ENCODE results near the gene PDCD7.
"Not testable (repeated sequence)": the region's sequence is repeated elsewhere in the genome, so short reads cannot be mapped to it uniquely, and the experiment has no call there.

PDCD7 gene

GRCh38 chr15:65133548-65134200, at the start of gene PDCD7:
Gene PDCD7 (minus strand): TSS chr15:65133808. CDS start chr15:65133781, 27 bp downstream.
- H3K4me2 ChIP-seq (ENCODE audit: low read depth, low read length, poor library complexity, severe bottlenecking): peak within 1 kb of the TSS; percentile 98
- peak within 1 kb of the TSS; percentile 83 for H3K4me3 ChIP-seq (ENCODE audit: low read length, poor library complexity, severe bottlenecking)
- peaks cover 48% of the 10 kb centered on the region for H3K79me2 ChIP-seq (ENCODE audit: insufficient read depth, low read length)
- no peaks in the 10 kb centered on the region for H3K9me2 ChIP-seq (replicated peaks; ENCODE audit: low read depth, low read length)
- H4K20me1 ChIP-seq (ENCODE audit: insufficient read depth, low read length, poor library complexity, severe bottlenecking): peaks cover 21% of the 10 kb centered on the region
- TF ChIP-seq CTCF (conservative IDR thresholded peaks at IDR 0.05; ENCODE audit: low read length): no peak
- no peak for TF ChIP-seq EZH2phosphoT487 (IDR thresholded peaks at IDR 0.05; ENCODE audit: borderline replicate concordance)
- H2AFZ ChIP-seq (ENCODE audit: low read length): peak within 1 kb of the TSS; percentile 94
- H3K9ac ChIP-seq (ENCODE audit: low read depth, low read length, poor library complexity, severe bottlenecking): peak within 1 kb of the TSS; percentile 92
- no peaks in the 10 kb centered on the region for H3K9me3 ChIP-seq (ENCODE audit: insufficient read depth, low read depth, low read length)
- H3K4me1 ChIP-seq (ENCODE audit: insufficient read depth, low read length, poor library complexity, severe bottlenecking): peaks cover 18% of the 10 kb centered on the region
- H3F3A ChIP-seq (ENCODE audit: low read depth): no peaks in the 10 kb centered on the region
- peaks cover 11% of the 10 kb centered on the region; the same call in 1 of the 2 replicates for H3K36me3 ChIP-seq (ENCODE audit: insufficient read depth, low read length)
- H3K27me3 ChIP-seq (ENCODE audit: insufficient read depth, low read length, poor library complexity, severe bottlenecking): no peaks in the 10 kb centered on the region

DNA sequence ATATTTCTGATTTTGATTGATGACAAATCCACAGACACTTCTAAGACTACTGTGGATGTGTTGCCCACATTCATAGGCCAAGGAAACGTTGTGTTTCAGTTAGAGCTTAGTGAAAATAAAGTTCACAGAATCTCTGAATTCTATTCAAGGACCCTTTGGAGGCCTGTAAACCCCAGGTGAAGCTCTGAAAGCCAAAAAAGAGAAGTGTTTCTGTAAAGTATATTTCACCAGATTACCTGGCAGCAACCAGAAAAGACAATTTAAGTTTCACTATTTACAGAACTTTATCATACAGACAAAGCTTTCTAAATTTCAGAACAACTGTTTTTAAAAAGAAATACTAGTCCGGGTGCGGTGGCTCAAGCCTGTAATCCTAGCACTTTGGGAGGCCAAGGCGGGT, 48.9 kb upstream of the PDCD7 start:
- peak overlapping the region; percentile 91 for H3K4me3 ChIP-seq (ENCODE audit: low read length, poor library complexity, severe bottlenecking)
- peaks cover 64% of the 10 kb centered on the region for H3K79me2 ChIP-seq (ENCODE audit: insufficient read depth, low read length)
- peak overlapping the region; percentile 99 for H3K9ac ChIP-seq (ENCODE audit: low read depth, low read length, poor library complexity, severe bottlenecking)
- H3K27me3 ChIP-seq (ENCODE audit: insufficient read depth, low read length, poor library complexity, severe bottlenecking): peaks cover 8% of the 10 kb centered on the region
- no peaks in the 10 kb centered on the region for H3K9me2 ChIP-seq (replicated peaks; ENCODE audit: low read depth, low read length)
- peak overlapping the region; percentile 87 for H3K4me2 ChIP-seq (ENCODE audit: low read depth, low read length, poor library complexity, severe bottlenecking)
- H4K20me1 ChIP-seq (ENCODE audit: insufficient read depth, low read length, poor library complexity, severe bottlenecking): peaks cover 45% of the 10 kb centered on the region
- no peaks in the 10 kb centered on the region for H3F3A ChIP-seq (ENCODE audit: low read depth)
- peaks cover 17% of the 10 kb centered on the region; the same call in 1 of the 2 replicates for H3K36me3 ChIP-seq (ENCODE audit: insufficient read depth, low read length)
- TF ChIP-seq CTCF (conservative IDR thresholded peaks at IDR 0.05; ENCODE audit: low read length) (no peak), EZH2phosphoT487 (IDR thresholded peaks at IDR 0.05; ENCODE audit: borderline replicate concordance) (no peak)
- H3K4me1 ChIP-seq (ENCODE audit: insufficient read depth, low read length, poor library complexity, severe bottlenecking): peaks cover 33% of the 10 kb centered on the region
- no peaks in the 10 kb centered on the region for H3K9me3 ChIP-seq (ENCODE audit: insufficient read depth, low read depth, low read length)
- H2AFZ ChIP-seq (ENCODE audit: low read length): no peak overlapping the region

DNA sequence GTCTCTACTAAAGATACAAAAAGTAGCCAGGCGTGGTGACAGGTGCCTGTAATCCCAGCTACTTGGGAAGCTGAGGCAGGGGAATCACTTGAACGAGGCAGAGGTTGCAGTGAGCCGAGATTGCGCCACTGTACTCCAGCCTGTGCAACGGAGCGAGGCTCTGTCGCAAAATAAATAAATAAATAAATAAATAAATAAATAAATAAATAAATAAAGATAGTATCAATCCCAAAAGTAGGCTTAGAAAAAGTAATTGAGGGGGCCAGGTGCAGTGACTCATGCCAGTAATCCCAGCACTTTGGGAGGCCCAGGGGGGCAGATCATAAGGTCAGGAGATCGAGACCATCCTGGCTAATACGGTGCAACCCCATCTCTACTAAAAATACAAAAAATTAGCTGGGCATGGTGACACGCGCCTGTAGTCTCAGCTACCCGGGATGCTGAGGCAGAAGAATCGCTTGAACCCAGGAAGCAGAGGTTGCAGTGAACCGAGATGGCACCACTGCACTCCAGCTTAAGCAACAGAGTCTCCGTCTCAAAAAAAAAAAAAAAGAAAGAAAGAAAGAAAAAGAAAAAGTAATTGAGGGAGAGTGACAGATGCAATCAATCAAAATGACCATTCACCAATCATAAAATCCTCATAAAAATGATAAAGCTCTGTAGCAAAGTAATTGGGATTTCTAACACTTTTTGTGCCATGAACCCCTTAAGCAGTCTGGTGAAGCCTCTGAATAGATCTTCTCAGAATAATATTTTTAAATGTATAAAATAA, 48.2 kb upstream of the PDCD7 start:
- H3K27me3 ChIP-seq (ENCODE audit: insufficient read depth, low read length, poor library complexity, severe bottlenecking); H3K9me2 ChIP-seq (replicated peaks; ENCODE audit: low read depth, low read length); H3F3A ChIP-seq (ENCODE audit: low read depth); H2AFZ ChIP-seq (ENCODE audit: low read length); H3K9me3 ChIP-seq (ENCODE audit: insufficient read depth, low read depth, low read length): not testable (repeated sequence)
- Histone ChIP-seq H3K79me2 (ENCODE audit: insufficient read depth, low read length) (peaks cover 69% of the 10 kb centered on the region), H3K4me2 (ENCODE audit: low read depth, low read length, poor library complexity, severe bottlenecking) (peak overlapping the region; percentile 87), H3K4me1 (ENCODE audit: insufficient read depth, low read length, poor library complexity, severe bottlenecking) (peaks cover 33% of the 10 kb centered on the region), H3K4me3 (ENCODE audit: low read length, poor library complexity, severe bottlenecking) (peak overlapping the region; percentile 91), H3K9ac (ENCODE audit: low read depth, low read length, poor library complexity, severe bottlenecking) (peak overlapping the region; percentile 35), H4K20me1 (ENCODE audit: insufficient read depth, low read length, poor library complexity, severe bottlenecking) (peaks cover 45% of the 10 kb centered on the region), H3K36me3 (ENCODE audit: insufficient read depth, low read length) (peaks cover 24% of the 10 kb centered on the region; the same call in 1 of the 2 replicates)

Data from Loucy (cell line).